ELR (cell line): Measurements from ENCODE around the gene AGO1.

Experiments used
- DNase-seq: peaks from one replicate; pipeline ENCODE4 v3.0.0-alpha.2; 2015; ENCODE audit warnings: low read depth

The AGO1 gene

DNA sequence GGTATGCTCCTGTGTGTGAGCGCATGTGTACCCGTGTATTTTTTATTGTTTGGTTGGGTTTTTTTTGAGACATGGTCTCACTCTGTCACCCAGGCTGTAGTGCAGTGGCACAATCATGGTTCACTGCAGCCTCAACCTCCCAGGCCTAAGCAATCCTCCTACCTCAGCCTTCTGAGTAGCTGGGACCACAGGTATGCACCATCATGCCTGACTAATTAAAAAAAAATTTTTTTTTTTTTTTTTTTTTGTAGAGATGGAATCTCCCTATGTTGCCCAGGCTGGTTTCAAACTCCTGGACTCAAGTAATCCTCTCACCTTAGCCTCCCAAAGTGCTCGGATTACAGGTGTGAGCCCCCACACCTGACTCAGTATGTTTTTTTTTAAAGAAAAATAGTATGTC is 89.6 kb downstream of the AGO1 start:
- DNase-seq, result peak; percentile 62

DNA sequence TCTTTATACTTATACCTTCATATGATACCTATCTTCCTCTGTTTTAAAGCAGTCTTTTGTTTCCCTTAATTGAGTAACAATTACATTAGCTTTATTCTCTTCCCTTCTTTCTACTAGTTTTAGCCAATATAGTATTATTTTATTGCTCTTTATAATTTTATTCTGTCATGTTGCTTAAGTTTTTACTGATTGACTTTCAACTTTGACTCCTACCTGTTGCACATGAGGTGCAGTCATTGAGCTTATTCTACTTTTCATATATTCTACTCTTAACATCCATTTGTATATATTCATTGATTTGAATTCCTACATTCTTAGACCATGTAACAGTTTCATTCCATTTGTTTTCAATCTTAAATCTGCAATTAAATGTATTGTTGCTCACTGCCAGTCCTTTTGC is 97.1 kb downstream of the AGO1 start:
- DNase-seq, result no peak
